ENCODE results near the gene FGFR1OP2. TPM values are rescaled to one million over a fixed set of nuclear protein-coding genes. Genes with fewer than 3 reads are reported as not detected.
"Not testable (repeated sequence)": the region's sequence is repeated elsewhere in the genome, so short reads cannot be mapped to it uniquely, and the experiment has no call there.

Gene FGFR1OP2
- total RNA-seq, 1 donor from 2014 or later = 102 TPM

- DNase-seq (ENCODE audit: low read depth in 2 of 2) = peak; percentile 42 to 43
Measured at GRCh38 chr12:26941215-26941594, 2.9 kb downstream of the FGFR1OP2 start.

GRCh38 chr12:26948309-26948708 is 10.0 kb downstream of the FGFR1OP2 start:
- no peak for DNase-seq (ENCODE audit: low read depth in 2 of 2)

- DNase-seq (ENCODE audit: low read depth in 2 of 2) = no peak
Measured at GRCh38 chr12:26953447-26953846, 15.2 kb downstream of the FGFR1OP2 start.

GRCh38 chr12:26954027-26954426 is 15.8 kb downstream of the FGFR1OP2 start:
- DNase-seq (ENCODE audit: low read depth in 2 of 2) = no peak

GRCh38 chr12:26961391-26961790 is 23.1 kb downstream of the FGFR1OP2 start:
- DNase-seq (ENCODE audit: low read depth in 2 of 2) = not testable (repeated sequence)

- DNase-seq (ENCODE audit: low read depth in 2 of 2) = no peak
Measured at GRCh38 chr12:26961803-26962202, 23.5 kb downstream of the FGFR1OP2 start.

- no peak for DNase-seq (ENCODE audit: low read depth in 2 of 2)
Measured at GRCh38 chr12:26963413-26963812, 25.1 kb downstream of the FGFR1OP2 start.

GRCh38 chr12:26966842-26967241 is 28.6 kb downstream of the FGFR1OP2 start:
- no peak for DNase-seq (ENCODE audit: low read depth in 2 of 2)

GRCh38 chr12:26970136-26970535 is 31.9 kb downstream of the FGFR1OP2 start:
- no peak for DNase-seq (ENCODE audit: low read depth in 2 of 2)

GRCh38 chr12:26971963-26972362 is 33.7 kb downstream of the FGFR1OP2 start:
- no peak for DNase-seq (ENCODE audit: low read depth in 2 of 2)

GRCh38 chr12:26976687-26977086 is 38.4 kb downstream of the FGFR1OP2 start:
- DNase-seq (ENCODE audit: low read depth in 2 of 2) = no peak

- no peak for DNase-seq (ENCODE audit: low read depth in 2 of 2)
Measured at GRCh38 chr12:26978801-26979200, 40.5 kb downstream of the FGFR1OP2 start.

- no peak for DNase-seq (ENCODE audit: low read depth in 2 of 2)
Measured at GRCh38 chr12:26979733-26980132, 41.5 kb downstream of the FGFR1OP2 start.

- DNase-seq (ENCODE audit: low read depth in 2 of 2) = no peak
Measured at GRCh38 chr12:26982866-26983265, 44.6 kb downstream of the FGFR1OP2 start.

GRCh38 chr12:26987634-26988424 is 49.6 kb downstream of the FGFR1OP2 start:
- DNase-seq (ENCODE audit: low read depth in 2 of 2) = peak in 1 of 2 donors; percentile 61

GRCh38 chr12:26988703-26989102 is 50.4 kb downstream of the FGFR1OP2 start:
- DNase-seq (ENCODE audit: low read depth in 2 of 2) = no peak

GRCh38 chr12:26989873-26990272 is 51.6 kb downstream of the FGFR1OP2 start:
- DNase-seq (ENCODE audit: low read depth in 2 of 2) = no peak

- no peak for DNase-seq (ENCODE audit: low read depth in 2 of 2)
Measured at GRCh38 chr12:26991826-26992225, 53.6 kb downstream of the FGFR1OP2 start.

- DNase-seq (ENCODE audit: low read depth in 2 of 2) = no peak
Measured at GRCh38 chr12:26994109-26994508, 55.8 kb downstream of the FGFR1OP2 start.

- DNase-seq (ENCODE audit: low read depth in 2 of 2) = no peak
Measured at GRCh38 chr12:26995706-26996105, 57.4 kb downstream of the FGFR1OP2 start.

- no peak for DNase-seq (ENCODE audit: low read depth in 2 of 2)
Measured at GRCh38 chr12:26997003-26997402, 58.7 kb downstream of the FGFR1OP2 start.

- peak in 1 of 2 donors; percentile 47 for DNase-seq (ENCODE audit: low read depth in 2 of 2)
Measured at GRCh38 chr12:27000961-27001360, 62.7 kb downstream of the FGFR1OP2 start.

GRCh38 chr12:27001663-27002062 is 63.4 kb downstream of the FGFR1OP2 start:
- DNase-seq (ENCODE audit: low read depth in 2 of 2) = no peak

GRCh38 chr12:27002141-27002540 is 63.9 kb downstream of the FGFR1OP2 start:
- no peak for DNase-seq (ENCODE audit: low read depth in 2 of 2)

Measured in lung microvascular endothelial cell (primary cell).